Nephron progenitor cell (in vitro differentiated cells): Measurements from ENCODE around the gene RFFL.

Experiments used
- DNase-seq: peaks from one replicate; pipeline ENCODE4 v3.0.0; 2021
- H3K27ac Mint-ChIP-seq: 2 replicates; pipeline ENCODE4 v1.8.0; 2021; ENCODE audit warnings: mild to moderate bottlenecking, moderate library complexity, mixed read lengths
- H3K27me3 Mint-ChIP-seq: 2 replicates; pipeline ENCODE4 v1.8.0; 2021; ENCODE audit warnings: mild to moderate bottlenecking, low read depth, mixed read lengths; ENCODE audit not compliant: poor library complexity
- H3K36me3 Mint-ChIP-seq: 2 replicates; pipeline ENCODE4 v1.8.0; 2021; ENCODE audit warnings: low read depth, mixed read lengths
- H3K4me1 Mint-ChIP-seq: 2 replicates; pipeline ENCODE4 v1.8.0; 2021; ENCODE audit warnings: mixed read lengths
- H3K4me3 Mint-ChIP-seq: 2 replicates; pipeline ENCODE4 v1.8.0; 2021; ENCODE audit warnings: mild to moderate bottlenecking, moderate library complexity, mixed read lengths
- H3K9me3 Mint-ChIP-seq: 2 replicates; pipeline ENCODE4 v1.8.0; 2021; ENCODE audit warnings: mild to moderate bottlenecking, moderate library complexity, mixed read lengths
- CTCF ChIP-seq: fragments of 200-600 bp; sonication (generic); IDR thresholded peaks from 2 replicates; pipeline ENCODE4 v1.5.0; 2021; ENCODE audit warnings: antibody characterized with exemption

RFFL gene

GRCh38 chr17:34961093-34961911, 102.2 kb downstream of the RFFL start, which contains the start of the genes CCT6B and ZNF830:
CCT6B (minus strand) TSS chr17:34961460; CDS start chr17:34961393, 67 bp downstream.
ZNF830 (plus strand) TSS chr17:34961540; CDS start chr17:34961567, 27 bp downstream.
- H3K27me3 Mint-ChIP-seq, result peaks cover 43% of the 10 kb centered on the region
- no peak for TF ChIP-seq CTCF
- peak within 1 kb of the TSS; percentile 100 for H3K27ac Mint-ChIP-seq
- H3K4me3 Mint-ChIP-seq, result peak within 1 kb of the TSS; percentile 100
- no peaks in the 10 kb centered on the region for H3K9me3 Mint-ChIP-seq
- H3K36me3 Mint-ChIP-seq, result peaks cover 13% of the 10 kb centered on the region
- DNase-seq, result peak; percentile 87
- H3K4me1 Mint-ChIP-seq, result peaks cover 24% of the 10 kb centered on the region

GRCh38 chr17:34958438-34958837, 105.1 kb downstream of the RFFL start:
- Mint-ChIP-seq H3K4me3 (no peak overlapping the region), H3K9me3 (no peaks in the 10 kb centered on the region), H3K27ac (no peak overlapping the region), H3K27me3 (peaks cover 59% of the 10 kb centered on the region), H3K36me3 (peaks cover 5% of the 10 kb centered on the region), H3K4me1 (peaks cover 24% of the 10 kb centered on the region)
- no peak for DNase-seq
- TF ChIP-seq CTCF, result no peak
